Liver (tissue), 9 donors: ENCODE results near the gene PARP12. TPM values are rescaled to one million over a fixed set of nuclear protein-coding genes. Genes with fewer than 3 reads are reported as not detected.

Source experiments
- DNase-seq: peaks from one replicate; pipeline ENCODE4 v3.0.0-alpha.2; 2017; ENCODE audit warnings: low spot score
- H3K27ac ChIP-seq, 2 donors: one replicate each; pipeline ENCODE4 v1.7.0; 2013; ENCODE audit warnings: inconsistent platforms in 2 of 2, low read length in 2 of 2, control low read depth in 1 of 2, low read depth in 1 of 2, mild to moderate bottlenecking in 1 of 2
- H3K27me3 ChIP-seq, 4 donors: one replicate each; pipeline versions ENCODE4 v1.6.1 to v1.7.0; 2013; ENCODE audit warnings: low read length in 3 of 4, inconsistent platforms in 1 of 4, mild to moderate bottlenecking in 1 of 4, moderate library complexity in 1 of 4; ENCODE audit not compliant: control insufficient read depth in 4 of 4, insufficient read depth in 4 of 4
- H3K36me3 ChIP-seq, 4 donors: one replicate each; pipeline versions ENCODE4 v1.6.1 to v1.7.0; 2013; ENCODE audit warnings: low read length in 3 of 4, mild to moderate bottlenecking in 3 of 4, low read depth in 1 of 4, moderate library complexity in 1 of 4; ENCODE audit not compliant: control insufficient read depth in 4 of 4, insufficient read depth in 3 of 4
- H3K4me1 ChIP-seq, 4 donors: one replicate each; pipeline versions ENCODE4 v1.6.1 to v1.7.0; 2013; ENCODE audit warnings: low read length in 3 of 4, mild to moderate bottlenecking in 3 of 4, moderate library complexity in 1 of 4; ENCODE audit not compliant: control insufficient read depth in 4 of 4, insufficient read depth in 4 of 4
- H3K4me3 ChIP-seq, 3 donors: one replicate each; pipeline versions ENCODE4 v1.6.1 to v1.7.0; 2013; ENCODE audit warnings: low read length in 3 of 3, control low read depth in 1 of 3, low read depth in 1 of 3, mild to moderate bottlenecking in 1 of 3
- H3K9ac ChIP-seq, 2 donors: one replicate each; pipeline ENCODE4 v1.7.0; 2013; ENCODE audit warnings: low read length in 2 of 2, mild to moderate bottlenecking in 2 of 2, moderate library complexity in 2 of 2, control low read depth in 1 of 2, low read depth in 1 of 2
- H3K9me3 ChIP-seq, 4 donors: one replicate each; pipeline versions ENCODE4 v1.6.1 to v1.7.0; 2013; ENCODE audit warnings: low read length in 3 of 4; ENCODE audit not compliant: control insufficient read depth in 4 of 4
- ATF3 ChIP-seq: IDR thresholded peaks from 2 replicates; pipeline ENCODE4 v1.6.1; 2016; ENCODE audit warnings: antibody characterized with exemption
- CTCF ChIP-seq: fragments of 150-350 bp; IDR thresholded peaks from 2 replicates; pipeline ENCODE4 v1.5.1; 2017; ENCODE audit warnings: improper control_type of control experiment, low read depth, low read length; ENCODE audit not compliant: missing input control
- EGR1 ChIP-seq, 2 donors: IDR thresholded peaks; 2 replicates each; pipeline ENCODE4 v1.6.1; 2016 to 2018; ENCODE audit warnings: antibody characterized with exemption in 2 of 2, low read depth in 2 of 2
- FOXA1 ChIP-seq: IDR thresholded peaks from 2 replicates; pipeline ENCODE4 v1.6.1; 2016; ENCODE audit warnings: antibody characterized with exemption
- FOXA2 ChIP-seq: IDR thresholded peaks from 2 replicates; pipeline ENCODE4 v1.6.1; 2016; ENCODE audit warnings: antibody characterized with exemption
- GABPA ChIP-seq, 2 donors: IDR thresholded peaks in 1 of 2; conservative IDR thresholded peaks in 1 of 2; 2 replicates each; pipeline ENCODE4 v1.6.1; 2016; ENCODE audit warnings: antibody characterized with exemption in 2 of 2, mild to moderate bottlenecking in 1 of 2, moderate library complexity in 1 of 2
- HNF4A ChIP-seq, 2 donors: conservative IDR thresholded peaks; 2 replicates each; pipeline ENCODE4 v1.6.1; 2016; ENCODE audit warnings: antibody characterized with exemption in 2 of 2, mild to moderate bottlenecking in 2 of 2
- HNF4G ChIP-seq: IDR thresholded peaks from 2 replicates; pipeline ENCODE4 v1.6.1; 2016; ENCODE audit warnings: antibody characterized with exemption
- MAX ChIP-seq: IDR thresholded peaks from 2 replicates; pipeline ENCODE4 v1.6.1; 2016; ENCODE audit warnings: antibody characterized with exemption
- NR2F2 ChIP-seq: IDR thresholded peaks from 2 replicates; pipeline ENCODE4 v1.6.1; 2016; ENCODE audit warnings: antibody characterized with exemption
- RAD21 ChIP-seq, 2 donors: IDR thresholded peaks; 2 replicates each; pipeline ENCODE4 v1.6.1; 2016; ENCODE audit warnings: antibody characterized with exemption in 2 of 2, mild to moderate bottlenecking in 2 of 2
- REST ChIP-seq: IDR thresholded peaks from 2 replicates; pipeline ENCODE4 v1.6.1; 2016; ENCODE audit warnings: antibody characterized with exemption, mild to moderate bottlenecking
- RXRA ChIP-seq, 2 donors: IDR thresholded peaks; 2 replicates each; pipeline ENCODE4 v1.6.1; 2017 to 2018; ENCODE audit warnings: antibody characterized with exemption in 2 of 2, mild to moderate bottlenecking in 1 of 2
- SP1 ChIP-seq: IDR thresholded peaks from 2 replicates; pipeline ENCODE4 v1.6.1; 2018; ENCODE audit warnings: antibody characterized with exemption, mild to moderate bottlenecking
- TAF1 ChIP-seq: conservative IDR thresholded peaks from 2 replicates; pipeline ENCODE4 v1.6.1; 2016; ENCODE audit warnings: antibody characterized with exemption, mild to moderate bottlenecking
- YY1 ChIP-seq: IDR thresholded peaks from 2 replicates; pipeline ENCODE4 v1.6.1; 2016; ENCODE audit warnings: antibody characterized with exemption, mild to moderate bottlenecking
- ZBTB33 ChIP-seq: IDR thresholded peaks from 2 replicates; pipeline ENCODE4 v1.6.1; 2016; ENCODE audit warnings: antibody characterized with exemption
- WGBS: extraction: QIAGEN DNeasy Blood & Tissue Kit; methylation state at CpG from one replicate; pipeline ENCODE4 v1.1.7; 2013; 5-methylcytosine and 5-hydroxymethylcytosine counted together
- polyA plus RNA-seq, 2 donors: library from polyadenylated mRNA; stranded (reverse) in 1 of 2; unstranded in 1 of 2; fragments of 200-250 nt in 1 of 2; fragments of >200 nt in 1 of 2; fragmentation: Nextera tagmentation in 1 of 2; extraction: Ambion mirVana in 1 of 2; gene quantifications; one replicate each; pipeline versions ENCODE4 v1.2.1 to v1.2.3, GENCODE V29; 2013 to 2015
- total RNA-seq, 2 donors: library from RNA; depleted of rRNA; stranded (reverse); fragments of >200 nt; gene quantifications; one replicate each; pipeline ENCODE4 v1.2.3, GENCODE V29; 2014
- donor health status: healthy.
- donor health status: healthy.
- donor health status: healthy.
- donor health status: healthy.
- donor health status: healthy.

PARP12 gene
- total and polyA plus RNA-seq, 4 donors: 13.3 to 32.7 (median 19.8) TPM

GRCh38 chr7:139991269-139991666, 71.5 kb downstream of the PARP12 start:
- WGBS: 87% methylated on average over 5 of the region's 5 CpGs
- no peak overlapping the region for H3K9ac ChIP-seq
- no peak for DNase-seq
- H3K36me3 ChIP-seq: no peaks in the 10 kb centered on the region
- no peaks in the 10 kb centered on the region for H3K9me3 ChIP-seq
- no peak overlapping the region for H3K27ac ChIP-seq
- no peaks in the 10 kb centered on the region for H3K27me3 ChIP-seq
- peaks cover 0 to 6% (median 0%) of the 10 kb centered on the region in 4 donors for H3K4me1 ChIP-seq
- no peak overlapping the region for H3K4me3 ChIP-seq
- no peak for TF ChIP-seq CTCF
- no peak for TF ChIP-seq TAF1
- TF ChIP-seq EGR1 (IDR thresholded peaks at IDR 0.05; ENCODE audit: low read depth in 2 of 2): no peak
- no peak for TF ChIP-seq RXRA (IDR thresholded peaks at IDR 0.05)
- TF ChIP-seq HNF4A (conservative IDR thresholded peaks at IDR 0.05): no peak
- TF ChIP-seq MAX: no peak
- TF ChIP-seq NR2F2: no peak
- no peak for TF ChIP-seq FOXA1
- TF ChIP-seq HNF4G: no peak
- TF ChIP-seq ZBTB33: no peak
- TF ChIP-seq SP1: no peak
- TF ChIP-seq ATF3: no peak
- no peak for TF ChIP-seq RAD21 (IDR thresholded peaks at IDR 0.05)
- TF ChIP-seq GABPA (IDR thresholded peaks at IDR 0.05 in 1 of 2, conservative IDR thresholded peaks at IDR 0.05 in 1 of 2): no peak
- TF ChIP-seq YY1: no peak
- TF ChIP-seq REST: no peak
- TF ChIP-seq FOXA2: no peak
